ENCODE data around the gene ZNF790.

The ZNF790 gene

DNA sequence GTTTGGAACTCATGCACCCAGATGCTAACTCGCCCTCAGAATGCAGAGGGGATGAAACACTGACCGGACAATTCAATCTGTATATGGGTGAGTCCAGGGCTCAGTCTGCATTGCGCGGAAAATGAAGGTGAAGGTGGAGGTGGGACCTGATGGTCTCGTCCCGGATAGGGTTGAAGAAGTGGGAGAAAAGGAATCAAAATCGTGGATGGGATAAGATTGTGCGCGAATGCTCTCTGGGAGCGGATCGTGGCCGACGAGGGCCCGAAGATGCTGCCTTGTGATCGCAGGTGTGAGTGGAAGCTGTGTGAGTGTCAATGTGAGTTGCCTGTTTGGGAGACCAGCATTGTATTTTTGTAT is 65.0 kb downstream of the ZNF790 start:
- DNase-seq, result no peak
- in situ Hi-C loops (cut with MboI; ENCODE audit: low pct_unique_long_range_greater_than_20kb, low sequenced_read_pairs), result no loop called here

DNA sequence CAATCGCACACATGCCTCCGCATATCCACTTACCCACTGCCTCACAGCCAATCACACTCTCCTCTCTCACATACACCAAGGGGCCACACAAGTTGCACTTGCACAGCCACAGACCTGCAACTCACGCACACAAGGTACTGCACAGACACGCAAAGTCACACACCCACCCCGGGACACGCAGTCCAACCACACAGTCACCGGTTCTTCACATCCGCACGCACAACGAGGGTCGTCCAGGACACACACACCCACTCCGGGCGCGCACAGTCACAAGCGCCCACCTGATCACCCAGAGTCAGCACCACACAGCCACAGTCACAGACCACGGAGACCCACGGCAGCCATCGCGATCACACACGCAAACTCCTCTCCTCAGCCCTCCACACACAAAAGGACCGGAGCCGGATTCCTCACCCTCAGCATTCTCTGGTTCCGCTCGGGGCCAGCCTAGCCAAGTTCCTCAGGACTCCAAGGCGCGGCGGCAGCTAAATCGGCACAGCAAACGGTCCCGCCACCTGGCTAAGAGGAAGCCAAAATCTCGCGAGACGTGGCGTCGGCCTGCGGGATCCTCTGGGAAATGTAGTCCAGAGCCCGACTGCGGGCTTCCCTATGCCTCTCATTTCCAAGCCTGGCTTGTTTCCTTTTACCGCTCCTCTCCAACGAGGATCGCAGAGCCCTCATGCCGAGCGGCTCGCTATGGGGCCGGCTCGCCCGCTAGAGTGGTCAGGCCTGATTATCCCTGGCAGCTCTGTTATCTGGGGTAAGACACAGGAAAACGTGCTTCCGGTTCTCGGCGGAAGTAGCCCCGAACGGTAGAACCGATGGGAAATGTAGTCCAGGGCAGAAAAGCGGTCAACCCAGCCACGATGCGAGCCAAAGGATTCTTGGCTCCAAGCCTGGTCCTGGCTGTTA is 65.6 kb downstream of the ZNF790 start, which contains the start of gene ZNF850:
ZNF850 (minus strand) TSS at position 497 of the 912 bp plus-strand sequence. CDS start 10,201 bp downstream, outside the sequence.
- peak; percentile 95 for DNase-seq
- in situ Hi-C loops (cut with MboI; ENCODE audit: low pct_unique_long_range_greater_than_20kb, low sequenced_read_pairs), result no loop called here

GRCh38 chr19:36771261-36772231 is 66.6 kb downstream of the ZNF790 start:
- peak; percentile 88 for DNase-seq

More at GRCh38 chr19:36771261-36772231, 66.6 kb downstream of the ZNF790 start:
- in situ Hi-C loops (cut with MboI; ENCODE audit: low pct_unique_long_range_greater_than_20kb, low sequenced_read_pairs), result no loop called here

All from KBM-7 (cell line).